RCC 7860 (cell line): ENCODE measurements around the gene FBXO36.

Source experiments
- DNase-seq: peaks from one replicate; pipeline ENCODE4 v3.0.0-alpha.2; 2015; ENCODE audit warnings: low spot score
- FAIRE-seq: peaks from 2 replicates; lab custom pipeline; 2012; peaks lifted over from hg19 to GRCh38; lab: Jason Lieb, UNC

Gene FBXO36

GRCh38 chr2:230043025-230043424 is 120.7 kb downstream of the FBXO36 start:
- FAIRE-seq = no peak
- no peak for DNase-seq

DNA sequence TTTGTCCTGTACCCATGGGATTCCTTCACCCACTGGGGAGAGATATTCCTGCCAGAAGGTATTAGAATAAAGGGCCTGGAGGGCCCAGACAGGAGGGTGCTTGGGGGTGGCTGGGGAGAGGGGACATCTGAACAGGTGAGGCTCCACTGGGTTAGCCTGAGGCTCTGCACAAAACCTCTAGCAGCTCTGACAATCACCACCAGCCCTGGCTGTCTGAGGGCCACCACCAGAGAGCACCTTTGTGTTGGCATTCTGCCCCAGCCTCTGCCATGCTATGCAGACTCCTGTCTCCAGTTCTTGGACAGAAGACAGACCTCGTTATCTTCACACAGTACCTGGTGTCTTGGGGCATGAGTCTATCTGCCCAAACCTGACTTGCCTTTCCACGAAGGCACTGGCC is 121.2 kb downstream of the FBXO36 start:
- FAIRE-seq = no peak
- DNase-seq = no peak

GRCh38 chr2:230046491-230046890 is 124.2 kb downstream of the FBXO36 start:
- no peak for FAIRE-seq

GRCh38 chr2:230048010-230048671 is 125.8 kb downstream of the FBXO36 start:
- FAIRE-seq = no peak

More at GRCh38 chr2:230046491-230046890, 124.2 kb downstream of the FBXO36 start:
- DNase-seq = no peak

DNA sequence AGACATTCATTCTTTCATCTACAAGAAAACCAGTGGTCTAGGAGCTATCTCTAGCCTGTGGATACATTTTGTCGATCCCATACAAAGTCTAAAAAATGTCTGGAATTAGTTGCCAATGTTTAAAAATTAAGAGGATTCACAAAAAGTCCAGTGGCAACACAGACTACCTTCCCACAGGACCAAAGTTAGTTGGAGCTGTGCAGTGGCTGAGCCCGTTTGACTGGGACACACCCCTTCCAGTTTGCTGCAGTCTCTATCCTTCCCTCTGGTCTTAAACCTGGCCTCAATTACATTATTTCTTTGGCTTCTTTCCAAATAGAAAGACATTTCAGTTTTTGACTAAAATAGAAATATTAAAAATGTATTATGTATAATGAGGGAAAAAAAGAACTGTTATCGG is 127.8 kb downstream of the FBXO36 start:
- DNase-seq (no peak), FAIRE-seq (no peak)

More at GRCh38 chr2:230048010-230048671, 125.8 kb downstream of the FBXO36 start:
- no peak for DNase-seq

GRCh38 chr2:230052299-230052698 is 130.0 kb downstream of the FBXO36 start:
- FAIRE-seq = no peak
- no peak for DNase-seq

GRCh38 chr2:230053753-230054478 is 131.6 kb downstream of the FBXO36 start:
- DNase-seq = peak; percentile 50
- FAIRE-seq = peak; percentile 33

GRCh38 chr2:230060672-230061293 is 138.5 kb downstream of the FBXO36 start:
- no peak for DNase-seq
- FAIRE-seq = no peak
